Heart right ventricle (tissue), 16 donors: ENCODE measurements around the gene ZAP70. TPM values are rescaled to one million over a fixed set of nuclear protein-coding genes. Genes with fewer than 3 reads are reported as not detected.

Source experiments
- ATAC-seq, 8 donors: fragments of 200-7000 bp; cut with Tn5 transposase; one replicate each; pipeline ENCODE4 v1.9.1; 2020; ENCODE audit warnings: mild to moderate bottlenecking in 8 of 8, moderate library complexity in 8 of 8, moderate number of reproducible peaks in 1 of 8
- DNase-seq, 2 donors: peaks; one replicate each; pipeline ENCODE4 v3.0.0-alpha.2; 2020
- H3K27ac ChIP-seq, 10 donors: fragments of 200-600 bp; sonication (generic) in 2 of 10; one replicate each; pipeline versions ENCODE4 v1.5.0 to v1.8.0; 2020 to 2022; ENCODE audit warnings: mild to moderate bottlenecking in 3 of 10
- H3K27me3 ChIP-seq, 7 donors: fragments of 200-600 bp; one replicate each; pipeline ENCODE4 v1.8.0; 2021 to 2022; ENCODE audit warnings: mild to moderate bottlenecking in 2 of 7
- H3K36me3 ChIP-seq, 9 donors: fragments of 200-600 bp; sonication (generic) in 1 of 9; one replicate each; pipeline versions ENCODE4 v1.5.0 to v1.8.0; 2020 to 2022; ENCODE audit warnings: mild to moderate bottlenecking in 2 of 9
- H3K4me1 ChIP-seq, 9 donors: fragments of 200-600 bp; sonication (generic) in 1 of 9; one replicate each; pipeline versions ENCODE4 v1.5.0 to v1.8.0; 2020 to 2022; ENCODE audit warnings: mild to moderate bottlenecking in 4 of 9
- H3K4me3 ChIP-seq, 10 donors: fragments of 200-600 bp; sonication (generic) in 2 of 10; one replicate each; pipeline versions ENCODE4 v1.5.0 to v1.8.0; 2020 to 2022; ENCODE audit warnings: mild to moderate bottlenecking in 7 of 10, moderate library complexity in 2 of 10
- H3K9me3 ChIP-seq, 11 donors: fragments of 200-600 bp in 10 of 11; sonication (generic) in 2 of 11; one replicate each; pipeline versions ENCODE4 v1.5.0 to v1.8.0; 2013 to 2022; ENCODE audit warnings: mild to moderate bottlenecking in 2 of 11, control low read depth in 1 of 11, moderate library complexity in 1 of 11
- CTCF ChIP-seq, 9 donors: fragments of 200-600 bp; sonication (generic) in 2 of 9; IDR thresholded peaks; one replicate each; pipeline versions ENCODE4 v1.5.0 to v1.8.0; 2021 to 2022; ENCODE audit warnings: antibody characterized with exemption in 9 of 9, mild to moderate bottlenecking in 5 of 9, moderate library complexity in 1 of 9
- WGBS, 2 donors: extraction: QIAGEN DNeasy Blood & Tissue Kit; methylation state at CpG; one replicate each; pipeline ENCODE4 v1.1.7; 2013; ENCODE audit warnings: inconsistent platforms in 1 of 2; 5-methylcytosine and 5-hydroxymethylcytosine counted together
- intact Hi-C, 10 donors: fragments of 100-400 bp; cut with DNase I; formaldehyde crosslinking; loops; one replicate each; pipeline versions ENCODE4 v1.11.1 to v1.14.2; 2022
- polyA plus RNA-seq, 2 donors: library from polyadenylated mRNA; stranded (reverse); fragments of 200-250 nt; gene quantifications; one replicate each; pipeline ENCODE4 v1.2.3, GENCODE V29; 2013
- total RNA-seq, 10 donors: library from RNA; stranded (reverse); fragmentation: NEBNext Ultra II Directional in 3 of 10; extraction: Animal tissue kit (Norgen Biotek cat#: 25700) in 3 of 10; gene quantifications; one replicate each; pipeline versions ENCODE4 v1.2.1 to v1.2.4, GENCODE V29; 2021 to 2023
- donor health status: Arrhythmogenic right ventricular cardiomyopathy.
- donor health status: ischemic (EF 13 %, LVEDD 7.1; RV severe dilation, severe dysfunction).
- donor health status: healthy with polysubstance abuse.
- donor health status: DM: no; HTN: yes; CAD: no.
- donor health status: DM: no; HTN: no; CAD: no.
- donor health status: ischemic (EF 25% LVEDD 6.9; RV normal size, moderate dysfunction).
- donor health status: ischemic (EF 25% LVEDD 5.7; RV mildly dilated, moderate dysfunction).
- donor health status: healthy.
- donor health status: DM: yes; HTN: yes; CAD: no.
- donor health status: Ischemic cardiomyopathy.
- donor health status: ischemic (EF 35%, LVEDD 5.7; RV mildly dilated, moderate dysfunction).
- donor health status: nonischemic (EF 11% LVEDD 7.7; RV severe dilation, severe dysfunction).
- donor health status: DM: yes; HTN: yes; CAD: no.
- donor health status: PGD.
- donor health status: ischemic (EF 29% LVEDD 5.4; RV normal size, mild dysfunction).
- donor health status: nonischemic (EF 23%, LVEDD 6.1; RV moderate dilation, normal function).

ZAP70 gene
- total and polyA plus RNA-seq, 12 donors, result 0.42 to 8.7 (median 0.67) TPM

- ATAC-seq (peak in 6 of 8 donors; percentile 34 to 86 (median 74)), DNase-seq (peak in 1 of 2 donors; percentile 55)
- intact Hi-C loops, result loop anchor here in 1 of 10 donors (5.0 kb wide), 1 partner anchor 43 kb away; the partner anchor contains the start of gene ZAP70
- TF ChIP-seq CTCF (IDR thresholded peaks at IDR 0.05), result no peak
- H3K27ac ChIP-seq, result peak overlapping the region; percentile 31 to 80 (median 67)
- H3K4me1 ChIP-seq, result peaks cover 2 to 60% (median 32%) of the 10 kb centered on the region in 9 donors
- no peaks in the 10 kb centered on the region for H3K9me3 ChIP-seq
- peaks cover 0 to 86% (median 21%) of the 10 kb centered on the region in 9 donors for H3K36me3 ChIP-seq
- no peaks in the 10 kb centered on the region for H3K27me3 ChIP-seq
- no peak overlapping the region for H3K4me3 ChIP-seq
- WGBS, 2 donors, result 71 to 73% methylated on average over 12 of the region's 12 CpGs
These were observed 41.4 kb downstream of the ZAP70 start for GRCh38 chr2:97754690-97755346.

GRCh38 chr2:97755491-97755890 is 42.1 kb downstream of the ZAP70 start:
- WGBS, 2 donors, result 96 to 100% methylated on average over 2 of the region's 2 CpGs

GRCh38 chr2:97757062-97757461 is 43.7 kb downstream of the ZAP70 start:
- peaks cover 0 to 92% (median 36%) of the 10 kb centered on the region in 9 donors for H3K36me3 ChIP-seq
- peaks cover 2 to 68% (median 36%) of the 10 kb centered on the region in 9 donors for H3K4me1 ChIP-seq
- H3K9me3 ChIP-seq, result no peaks in the 10 kb centered on the region
- H3K4me3 ChIP-seq, result no peak overlapping the region
- DNase-seq, result no peak
- no peak for TF ChIP-seq CTCF (IDR thresholded peaks at IDR 0.05)
- intact Hi-C loops, result no loop called here
- 93 to 94% methylated on average over 18 of the region's 18 CpGs for WGBS, 2 donors
- no peak for ATAC-seq
- no peak overlapping the region for H3K27ac ChIP-seq
- no peaks in the 10 kb centered on the region for H3K27me3 ChIP-seq

More at GRCh38 chr2:97755491-97755890, 42.1 kb downstream of the ZAP70 start:
- Histone ChIP-seq H3K27me3 (no peaks in the 10 kb centered on the region), H3K9me3 (no peaks in the 10 kb centered on the region), H3K36me3 (peaks cover 0 to 92% (median 23%) of the 10 kb centered on the region in 9 donors), H3K4me3 (no peak overlapping the region), H3K27ac (peak overlapping the region in 9 of 10 donors; percentile 43 to 80 (median 68)), H3K4me1 (peaks cover 2 to 66% (median 33%) of the 10 kb centered on the region in 9 donors)
- ATAC-seq, result no peak
- no peak for DNase-seq
- intact Hi-C loops, result no loop called here
- TF ChIP-seq CTCF (IDR thresholded peaks at IDR 0.05), result no peak

GRCh38 chr2:97758131-97758705 is 44.8 kb downstream of the ZAP70 start:
- peaks cover 2 to 59% (median 32%) of the 10 kb centered on the region in 9 donors for H3K4me1 ChIP-seq
- H3K9me3 ChIP-seq, result no peaks in the 10 kb centered on the region
- no peaks in the 10 kb centered on the region for H3K27me3 ChIP-seq
- H3K36me3 ChIP-seq, result peaks cover 0 to 97% (median 36%) of the 10 kb centered on the region in 9 donors
- no peak for TF ChIP-seq CTCF (IDR thresholded peaks at IDR 0.05)
- ATAC-seq (no peak), DNase-seq (no peak)
- H3K4me3 ChIP-seq, result no peak overlapping the region
- 95 to 98% methylated on average over 1 of the region's 1 CpG for WGBS, 2 donors
- intact Hi-C loops, result no loop called here
- H3K27ac ChIP-seq, result peak overlapping the region in 4 of 10 donors; percentile 5 to 64 (median 44)
